ENCODE results near the gene OR10H5.
"Not testable (repeated sequence)": the region's sequence is repeated elsewhere in the genome, so short reads cannot be mapped to it uniquely, and the experiment has no call there.

Gene OR10H5

DNA sequence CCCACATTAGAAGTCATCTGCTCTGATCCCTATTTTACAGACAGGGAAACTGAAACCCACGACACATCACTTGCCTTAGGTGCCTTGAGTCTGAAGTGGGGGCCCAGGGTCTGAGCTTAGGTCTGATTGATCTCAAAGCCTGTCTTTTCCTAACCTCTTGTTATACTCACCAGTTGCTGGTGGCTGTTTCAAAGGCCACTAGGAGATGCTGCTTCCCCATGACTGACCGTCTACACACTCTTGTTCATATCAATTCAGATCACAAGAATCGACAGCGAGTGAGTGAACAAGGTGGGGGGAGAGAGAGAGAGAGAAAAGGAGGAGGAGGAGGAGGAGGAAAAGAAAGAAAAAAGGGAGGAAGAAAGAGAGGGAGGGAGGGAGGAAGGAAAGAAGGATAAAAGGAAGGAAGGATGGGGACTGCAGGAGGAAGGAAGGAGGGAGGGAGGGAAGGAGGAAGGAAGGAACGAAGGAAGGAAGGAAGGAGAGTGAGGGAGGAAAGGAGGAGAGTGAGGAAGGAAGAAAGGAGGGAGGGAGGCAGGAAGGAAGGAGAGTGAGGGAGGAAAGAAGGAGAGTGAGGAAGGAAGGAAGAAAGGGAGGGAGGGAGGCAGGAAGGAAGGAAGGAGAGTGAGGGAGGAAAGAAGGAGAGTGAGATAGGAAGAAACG, 24.7 kb downstream of the OR10H5 start:
- no peak for DNase-seq

DNA sequence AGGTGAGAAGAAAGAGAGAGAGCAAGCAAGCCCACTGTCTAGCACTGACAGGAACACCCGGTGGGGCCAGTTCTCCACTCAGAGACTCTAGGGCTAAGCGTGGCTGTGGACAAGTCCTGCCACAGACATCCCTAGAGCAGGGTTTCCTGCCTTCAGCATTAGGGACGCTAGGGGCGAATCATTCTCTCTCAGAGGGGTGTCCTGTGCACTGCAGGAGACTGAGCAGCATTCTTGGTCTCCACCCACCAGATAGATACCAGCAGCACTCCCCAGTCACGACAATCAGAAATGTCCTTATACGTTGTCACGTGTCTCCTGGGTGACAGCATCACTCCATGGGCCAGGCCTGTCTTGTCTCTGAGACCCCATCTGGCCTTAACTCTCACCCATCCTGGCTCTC, 26.5 kb downstream of the OR10H5 start:
- DNase-seq, result no peak

- no peak for DNase-seq
Observed at GRCh38 chr19:15815306-15815705, 27.8 kb downstream of the OR10H5 start, which contains the start of gene OR10H1. Gene OR10H1 (minus strand): TSS chr19:15815664. CDS start chr19:15808037, 7,627 bp downstream.

GRCh38 chr19:15820646-15821045, 33.2 kb downstream of the OR10H5 start:
- no peak for DNase-seq

DNA sequence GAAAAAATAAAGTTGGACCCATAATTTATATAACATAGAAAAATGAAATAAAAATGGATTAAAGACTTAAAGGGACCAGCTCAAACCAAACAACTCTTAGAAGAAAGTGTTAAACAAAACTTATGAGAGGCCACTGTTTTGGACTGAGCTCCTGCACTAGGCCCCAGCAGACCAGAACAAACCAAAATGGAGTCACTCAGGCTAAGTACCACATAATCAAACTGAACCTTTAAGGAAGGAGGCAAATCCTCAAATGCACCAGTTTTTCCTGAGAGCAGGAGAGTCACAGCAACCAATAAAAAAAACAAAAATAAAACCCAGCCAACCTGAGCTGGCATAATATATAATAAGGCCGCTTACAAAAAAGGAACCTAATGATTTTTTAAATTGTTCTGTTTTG, 38.3 kb downstream of the OR10H5 start:
- DNase-seq, result no peak

GRCh38 chr19:15828121-15828610, 40.7 kb downstream of the OR10H5 start:
- DNase-seq, result no peak

GRCh38 chr19:15828611-15829305, 41.3 kb downstream of the OR10H5 start:
- DNase-seq, result not testable (repeated sequence)

DNA sequence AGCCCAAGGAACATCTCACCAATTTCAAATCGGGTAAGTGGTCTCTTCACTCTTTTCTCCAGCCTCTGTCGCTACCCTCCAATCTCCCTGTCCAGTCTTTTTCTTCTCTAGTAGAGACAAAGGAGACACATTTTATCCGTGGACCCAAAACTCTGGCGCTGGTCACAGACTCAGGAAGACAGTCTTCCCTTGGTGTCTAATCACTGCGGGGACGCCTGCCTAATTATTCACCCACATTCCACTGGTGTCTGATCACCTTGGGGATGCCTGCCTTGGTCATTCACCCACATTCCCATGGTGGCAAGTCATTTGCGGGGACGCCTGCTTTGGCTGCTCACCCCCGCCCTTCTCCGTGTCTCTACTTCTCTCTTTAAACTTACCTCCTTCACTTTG, 41.8 kb downstream of the OR10H5 start:
- DNase-seq, result no peak

DNA sequence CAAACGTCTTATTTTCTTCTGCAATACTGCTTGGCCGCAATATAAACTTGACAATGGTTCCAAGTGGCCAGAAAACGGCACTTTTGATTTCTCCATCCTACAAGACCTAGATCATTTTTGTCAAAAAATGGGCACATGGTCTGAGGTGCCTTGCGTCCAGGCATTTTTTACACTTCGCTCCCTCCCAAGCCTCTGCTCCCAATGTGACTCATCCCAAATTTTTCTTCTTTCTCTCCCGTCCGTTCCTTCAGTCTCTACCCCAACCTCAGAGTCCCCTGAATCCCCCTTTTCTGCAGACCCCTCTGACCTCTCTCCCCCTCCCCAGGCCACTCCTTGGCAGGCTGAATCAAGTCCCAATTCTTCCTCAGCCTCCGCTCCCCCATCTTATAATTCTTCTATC, 42.3 kb downstream of the OR10H5 start:
- no peak for DNase-seq

DNA sequence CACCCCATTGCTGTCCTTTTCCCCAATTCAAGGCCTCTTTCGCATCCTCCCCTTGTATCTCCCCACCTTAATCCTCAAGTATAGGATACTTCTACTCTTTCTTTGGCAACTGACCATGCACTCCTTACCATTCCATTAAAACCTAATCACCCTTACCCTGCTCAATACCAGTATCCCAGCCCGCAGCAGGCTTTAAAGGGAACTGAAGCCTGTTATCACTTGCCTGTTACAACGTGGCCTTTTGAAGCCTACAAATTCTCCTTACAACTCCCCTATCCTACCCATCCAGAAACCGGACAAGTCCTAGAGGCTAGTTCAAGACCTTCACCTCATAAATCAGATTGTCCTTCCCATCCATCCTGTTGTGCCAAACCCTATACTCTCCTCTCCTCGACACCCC, 44.2 kb downstream of the OR10H5 start:
- DNase-seq, result no peak

DNA sequence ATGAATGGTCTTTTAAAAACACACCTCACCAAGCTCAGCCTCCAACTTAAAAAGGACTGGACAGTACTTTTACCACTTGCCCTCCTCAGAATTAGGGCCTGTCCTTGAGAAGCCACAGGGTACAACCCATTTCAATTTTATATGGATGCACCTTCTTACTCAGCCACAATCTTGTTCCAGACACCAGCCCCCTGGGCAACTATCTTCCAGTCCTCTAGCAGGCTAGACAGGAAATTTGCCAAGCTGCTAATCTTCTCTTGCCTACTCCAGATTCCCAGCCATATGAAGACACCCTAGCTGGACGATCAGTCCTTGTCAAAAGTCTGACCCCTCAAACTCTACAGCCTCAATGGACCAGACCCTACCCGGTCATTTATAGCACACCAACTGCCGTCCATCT, 46.8 kb downstream of the OR10H5 start:
- not testable (repeated sequence) for DNase-seq

DNA sequence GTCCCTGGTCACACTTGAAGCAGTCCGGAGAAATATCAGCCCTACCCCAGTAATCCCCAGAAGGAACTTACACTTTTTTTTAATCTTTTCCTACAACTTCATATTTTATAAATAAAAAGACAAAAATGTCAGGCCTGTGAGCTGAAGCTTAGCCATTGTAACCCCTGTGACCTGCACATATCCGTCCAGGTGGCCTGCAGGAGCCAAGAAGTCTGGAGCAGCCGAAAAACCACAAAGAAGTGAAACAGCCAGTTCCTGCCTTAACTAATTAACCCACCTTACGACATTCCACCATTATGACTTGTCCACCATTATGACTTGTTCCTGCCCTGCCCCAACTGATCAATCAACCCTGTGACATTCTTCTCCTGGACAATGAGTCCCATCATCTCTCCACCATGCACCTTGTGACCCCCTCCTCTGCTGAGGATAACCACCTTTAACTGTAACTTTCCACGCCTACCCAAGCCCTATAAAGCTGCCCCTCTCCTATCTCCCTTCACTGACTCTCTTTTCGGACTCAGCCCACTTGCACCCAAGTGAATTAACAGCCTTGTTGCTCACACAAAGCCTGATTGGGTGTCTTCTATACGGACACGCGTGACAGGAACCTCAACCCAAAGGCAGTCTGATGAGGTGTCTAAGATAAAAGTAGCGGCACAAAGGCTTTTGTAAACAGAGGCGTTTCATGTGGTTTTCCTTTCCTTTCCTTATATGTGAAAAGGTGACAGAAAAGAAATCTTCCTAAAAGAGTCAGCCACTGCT, 48.3 kb downstream of the OR10H5 start:
- DNase-seq, result not testable (repeated sequence)

DNA sequence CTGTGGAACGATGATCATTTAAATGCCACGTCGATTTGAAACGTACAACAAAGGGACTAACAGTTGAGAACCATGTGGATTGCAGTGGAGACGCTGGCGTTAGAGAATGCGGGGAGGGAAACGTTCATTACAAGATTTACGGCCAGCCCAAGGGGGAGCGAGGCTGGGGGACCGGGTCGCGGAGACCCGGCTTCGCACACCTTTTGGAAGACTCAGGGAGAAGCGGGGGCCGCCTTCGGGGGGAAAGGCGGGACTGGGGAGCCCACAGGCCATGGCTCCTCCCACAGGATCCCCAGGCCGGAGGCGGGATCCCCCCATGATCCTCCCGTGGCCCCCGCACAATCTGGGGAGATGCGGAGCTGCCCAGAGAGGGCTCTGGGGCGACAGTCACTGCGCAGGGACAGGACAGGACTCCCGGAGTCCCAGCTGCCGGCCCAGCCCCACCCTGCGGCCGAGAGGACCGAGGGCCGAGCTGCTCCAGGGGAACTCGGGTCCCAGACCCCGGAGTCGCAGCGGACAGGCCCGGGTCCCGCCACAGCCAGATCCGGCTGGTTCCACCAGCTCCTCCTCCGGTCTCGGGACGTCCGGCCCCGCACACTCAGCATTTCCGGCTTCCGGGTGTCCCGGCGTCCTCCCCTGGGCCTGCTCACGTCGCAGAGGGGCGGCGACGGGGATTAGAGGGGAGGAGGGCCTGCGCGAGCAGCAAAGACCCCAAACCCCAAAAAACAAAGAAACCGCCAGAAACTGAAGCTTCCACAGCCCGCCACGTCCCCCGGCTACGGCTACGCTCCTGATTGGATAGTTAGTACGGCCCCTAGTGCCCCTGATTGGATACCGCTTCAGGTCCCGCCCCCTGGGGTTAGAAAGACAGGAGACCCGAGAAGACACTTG, 49.1 kb downstream of the OR10H5 start:
- peak; percentile 75 for DNase-seq

GRCh38 chr19:15837221-15837731, 49.8 kb downstream of the OR10H5 start:
- DNase-seq, result no peak

- no peak for DNase-seq
Observed at GRCh38 chr19:15838351-15838750, 50.9 kb downstream of the OR10H5 start.

GRCh38 chr19:15839888-15840287, 52.4 kb downstream of the OR10H5 start:
- DNase-seq, result not testable (repeated sequence)

- DNase-seq, result no peak
Observed at GRCh38 chr19:15840833-15841232, 53.4 kb downstream of the OR10H5 start.

DNA sequence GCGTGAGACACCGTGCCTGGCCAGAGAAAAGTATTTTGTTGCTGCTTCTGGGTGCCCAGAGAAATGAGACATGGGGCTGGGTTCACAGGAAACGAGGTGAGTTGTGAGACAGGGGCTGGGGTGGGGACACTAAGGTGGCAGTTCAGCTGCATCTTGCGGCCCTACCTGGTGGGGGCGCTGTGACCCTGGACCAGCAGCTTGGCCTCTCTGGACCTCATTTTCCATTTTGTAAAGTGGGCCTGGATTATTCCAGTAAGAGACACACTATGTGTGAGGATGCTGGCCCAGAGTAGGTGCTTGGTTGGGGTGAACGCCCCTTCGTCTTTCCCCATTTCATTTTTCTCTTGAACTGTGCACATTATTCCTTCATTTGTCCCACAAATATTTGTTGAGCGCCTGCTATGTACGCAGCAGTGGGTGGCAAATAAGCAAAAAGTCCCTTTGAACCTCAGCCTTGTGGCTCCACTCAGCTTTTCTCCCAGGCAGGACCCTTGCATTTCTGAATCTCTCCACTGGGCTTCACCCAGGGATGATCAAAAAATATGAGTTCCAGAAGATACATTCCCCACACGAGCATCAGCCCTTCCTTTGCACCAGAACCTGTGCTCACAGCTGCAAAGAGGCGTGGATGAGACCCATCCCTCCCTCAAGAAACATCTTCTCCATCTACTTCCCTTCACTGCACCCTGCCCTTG, 54.6 kb downstream of the OR10H5 start:
- no peak for DNase-seq

- no peak for DNase-seq
Observed at GRCh38 chr19:15843203-15843893, 55.9 kb downstream of the OR10H5 start.

GRCh38 chr19:15843894-15844222, 56.4 kb downstream of the OR10H5 start:
- DNase-seq, result not testable (repeated sequence)

GRCh38 chr19:15846923-15847322, 59.5 kb downstream of the OR10H5 start:
- DNase-seq, result no peak
